ENCODE data around the gene ATP6V0A1. TPM values are rescaled to one million over a fixed set of nuclear protein-coding genes. Genes with fewer than 3 reads are reported as not detected.

Gene ATP6V0A1
- total RNA-seq, 2 experiments from 2014 or later = 5.8 to 7.1 TPM

DNA sequence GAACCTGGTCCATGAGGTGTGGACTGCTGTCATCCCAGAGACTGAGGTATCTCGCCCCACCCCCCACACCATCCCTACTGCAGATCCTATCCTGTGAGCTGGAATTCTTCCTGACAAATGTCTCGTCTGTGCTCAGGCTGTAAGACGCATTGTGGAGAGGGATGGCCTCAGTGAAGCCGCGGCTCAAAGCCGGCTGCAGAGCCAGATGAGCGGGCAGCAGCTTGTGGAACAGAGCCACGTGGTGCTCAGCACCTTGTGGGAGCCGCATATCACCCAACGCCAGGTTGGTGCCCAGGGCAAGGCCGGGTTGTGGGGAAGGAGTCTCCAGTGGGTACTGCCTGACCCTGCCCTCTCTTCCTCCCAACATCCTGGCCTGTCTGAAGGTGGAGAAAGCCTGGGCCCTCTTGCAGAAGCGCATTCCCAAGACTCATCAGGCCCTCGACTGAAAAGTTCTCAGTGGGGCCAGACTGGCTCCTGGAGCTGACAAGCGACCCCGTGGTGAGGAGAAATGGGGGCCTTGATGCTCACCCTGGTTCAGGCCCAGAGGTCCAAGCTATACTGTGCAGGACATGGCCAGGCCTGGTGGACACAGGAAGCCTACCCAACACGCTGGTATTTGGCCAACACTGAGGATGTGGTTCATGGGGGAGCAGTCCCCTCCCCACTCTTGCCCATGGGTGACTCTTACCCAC lies 107.0 kb downstream of the ATP6V0A1 start:
- intact Hi-C loops (cut with micrococcal nuclease) = no loop called here
- TF ChIP-seq, protein P1, sequence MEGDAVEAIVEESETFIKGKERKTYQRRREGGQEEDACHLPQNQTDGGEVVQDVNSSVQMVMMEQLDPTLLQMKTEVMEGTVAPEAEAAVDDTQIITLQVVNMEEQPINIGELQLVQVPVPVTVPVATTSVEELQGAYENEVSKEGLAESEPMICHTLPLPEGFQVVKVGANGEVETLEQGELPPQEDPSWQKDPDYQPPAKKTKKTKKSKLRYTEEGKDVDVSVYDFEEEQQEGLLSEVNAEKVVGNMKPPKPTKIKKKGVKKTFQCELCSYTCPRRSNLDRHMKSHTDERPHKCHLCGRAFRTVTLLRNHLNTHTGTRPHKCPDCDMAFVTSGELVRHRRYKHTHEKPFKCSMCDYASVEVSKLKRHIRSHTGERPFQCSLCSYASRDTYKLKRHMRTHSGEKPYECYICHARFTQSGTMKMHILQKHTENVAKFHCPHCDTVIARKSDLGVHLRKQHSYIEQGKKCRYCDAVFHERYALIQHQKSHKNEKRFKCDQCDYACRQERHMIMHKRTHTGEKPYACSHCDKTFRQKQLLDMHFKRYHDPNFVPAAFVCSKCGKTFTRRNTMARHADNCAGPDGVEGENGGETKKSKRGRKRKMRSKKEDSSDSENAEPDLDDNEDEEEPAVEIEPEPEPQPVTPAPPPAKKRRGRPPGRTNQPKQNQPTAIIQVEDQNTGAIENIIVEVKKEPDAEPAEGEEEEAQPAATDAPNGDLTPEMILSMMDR (IDR thresholded peaks at IDR 0.05) = no peak
- H3K9me3 Mint-ChIP-seq = no peaks in the 10 kb centered on the region
- ChIA-PET POLR2A (interaction anchor here (1.0 to 7.8 kb wide), 4 partner anchors 11 to 211 kb away, joined by 3 to 61 read pairs (median 4); partner anchors contain the start of gene PSMC3IP), CTCF (interaction anchor here (0.7 to 7.5 kb wide), 4 partner anchors 11 to 198 kb away, joined by 3 to 70 read pairs (median 4); partner anchors contain the start of gene PSMC3IP)
- peak overlapping the region; percentile 30 for H3K27ac Mint-ChIP-seq
- H3K4me3 Mint-ChIP-seq = peak overlapping the region; percentile 96
- peaks cover 50% of the 10 kb centered on the region for H3K36me3 Mint-ChIP-seq (ENCODE audit: low read depth)
- H3K27me3 Mint-ChIP-seq = no peaks in the 10 kb centered on the region
- H3K4me1 Mint-ChIP-seq (ENCODE audit: low read depth) = peaks cover 54% of the 10 kb centered on the region
- DNase-seq (no peak), ATAC-seq (no peak)

DNA sequence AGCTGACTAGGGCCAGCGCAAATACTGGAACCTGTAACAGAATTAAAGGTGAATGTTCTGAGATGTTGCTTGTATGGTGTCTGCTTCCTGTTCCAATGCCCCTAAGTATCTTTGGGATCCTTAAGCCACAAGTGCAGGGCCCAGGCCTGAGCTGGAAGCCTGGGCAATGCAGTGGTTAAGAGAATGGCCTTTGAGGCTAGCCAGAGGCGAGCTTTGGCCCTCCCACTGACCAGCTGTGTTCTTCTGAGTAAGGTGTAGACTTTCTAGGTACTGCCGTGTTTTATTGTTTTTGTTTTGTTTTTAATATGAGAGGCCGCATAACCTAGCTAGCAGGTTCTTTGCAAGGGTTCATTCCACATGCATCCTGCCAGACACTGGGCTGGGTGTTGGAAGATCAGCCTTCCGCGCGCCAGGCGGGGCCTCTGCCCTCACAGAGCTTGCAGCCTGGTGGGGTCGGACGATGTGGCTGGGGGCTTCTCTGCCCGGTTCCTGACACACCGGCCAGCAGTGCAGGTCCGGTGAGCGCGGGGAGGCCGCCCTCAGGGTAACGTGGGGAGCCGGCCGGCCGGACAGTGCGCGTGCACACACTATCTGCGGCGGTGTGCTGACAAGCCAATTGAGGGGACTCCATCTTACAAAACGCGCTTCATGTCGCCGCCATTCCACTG lies 107.7 kb downstream of the ATP6V0A1 start:
- peaks cover 54% of the 10 kb centered on the region for H3K36me3 Mint-ChIP-seq (ENCODE audit: low read depth)
- intact Hi-C loops (cut with micrococcal nuclease) = no loop called here
- ATAC-seq (no peak), DNase-seq (no peak)
- H3K4me3 Mint-ChIP-seq = peak overlapping the region; percentile 96
- no peaks in the 10 kb centered on the region for H3K27me3 Mint-ChIP-seq
- H3K27ac Mint-ChIP-seq = peak overlapping the region; percentile 93
- no peaks in the 10 kb centered on the region for H3K9me3 Mint-ChIP-seq
- POLR2A ChIA-PET = interaction anchor here (1.1 to 7.8 kb wide), 3 partner anchors 11 to 177 kb away, joined by 3 to 61 read pairs (median 4); partner anchors contain the start of gene PSMC3IP
- TF ChIP-seq, protein P1 (IDR thresholded peaks at IDR 0.05) = no peak
- peaks cover 54% of the 10 kb centered on the region for H3K4me1 Mint-ChIP-seq (ENCODE audit: low read depth)
- CTCF ChIA-PET = interaction anchor here (0.7 to 7.5 kb wide), 4 partner anchors 11 to 197 kb away, joined by 3 to 70 read pairs (median 4); partner anchors contain the start of gene PSMC3IP

DNA sequence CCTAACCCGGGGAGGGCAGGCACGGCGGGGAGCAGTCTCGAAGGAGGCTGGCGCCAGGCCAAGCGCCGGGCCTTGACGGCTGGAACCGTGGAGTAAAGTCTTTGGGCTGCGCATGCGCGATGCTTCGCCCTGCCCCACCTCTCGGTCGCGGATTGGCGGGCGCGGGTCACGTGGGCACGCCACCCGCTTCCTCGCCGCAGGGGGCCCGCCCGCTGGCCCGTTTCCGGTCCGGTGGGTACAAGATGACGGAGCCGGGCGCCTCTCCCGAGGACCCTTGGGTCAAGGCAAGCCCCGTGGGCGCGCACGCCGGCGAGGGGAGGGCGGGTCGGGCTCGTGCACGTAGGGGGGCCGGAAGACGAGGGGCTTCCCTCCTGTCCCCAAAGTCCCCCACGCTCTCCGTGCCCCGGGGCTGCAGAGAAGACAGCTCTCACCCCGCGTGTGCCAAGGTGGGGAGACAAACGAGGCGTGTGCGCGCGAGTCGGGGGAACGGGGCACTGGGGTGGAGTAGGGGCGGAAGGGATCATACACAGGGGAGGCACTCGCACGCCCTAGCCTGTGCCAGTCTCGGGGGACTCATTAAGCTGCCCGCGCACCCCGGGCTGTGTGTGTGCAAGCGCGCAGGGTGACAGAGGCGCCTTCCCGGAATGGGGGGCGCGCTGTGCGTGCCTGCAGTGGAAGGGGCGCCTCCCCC lies 108.3 kb downstream of the ATP6V0A1 start, which contains the start of gene MLX:
Gene MLX, plus strand, starts transcription at position 218 of the 691 bp plus-strand sequence. Its CDS starts 25 bp downstream, at position 243.
- POLR2A ChIA-PET = interaction anchor here (0.6 to 7.8 kb wide), 7 partner anchors 8 to 376 kb away, joined by 3 to 61 read pairs (median 4); partner anchors contain the start of gene PSMC3IP
- H3K4me3 Mint-ChIP-seq = peak within 1 kb of the TSS; percentile 96
- peaks cover 59% of the 10 kb centered on the region for H3K36me3 Mint-ChIP-seq (ENCODE audit: low read depth)
- DNase-seq = peak; percentile 93
- CTCF ChIA-PET = interaction anchor here (1.6 to 7.5 kb wide), 3 partner anchors 10 to 197 kb away, joined by 4 to 70 read pairs (median 8); partner anchors contain the start of gene PSMC3IP
- TF ChIP-seq, protein P1 (IDR thresholded peaks at IDR 0.05) = no peak
- peak; percentile 72 for ATAC-seq
- no peaks in the 10 kb centered on the region for H3K9me3 Mint-ChIP-seq
- peaks cover 52% of the 10 kb centered on the region for H3K4me1 Mint-ChIP-seq (ENCODE audit: low read depth)
- no peaks in the 10 kb centered on the region for H3K27me3 Mint-ChIP-seq
- peak within 1 kb of the TSS; percentile 93 for H3K27ac Mint-ChIP-seq
- intact Hi-C loops (cut with micrococcal nuclease) = no loop called here

DNA sequence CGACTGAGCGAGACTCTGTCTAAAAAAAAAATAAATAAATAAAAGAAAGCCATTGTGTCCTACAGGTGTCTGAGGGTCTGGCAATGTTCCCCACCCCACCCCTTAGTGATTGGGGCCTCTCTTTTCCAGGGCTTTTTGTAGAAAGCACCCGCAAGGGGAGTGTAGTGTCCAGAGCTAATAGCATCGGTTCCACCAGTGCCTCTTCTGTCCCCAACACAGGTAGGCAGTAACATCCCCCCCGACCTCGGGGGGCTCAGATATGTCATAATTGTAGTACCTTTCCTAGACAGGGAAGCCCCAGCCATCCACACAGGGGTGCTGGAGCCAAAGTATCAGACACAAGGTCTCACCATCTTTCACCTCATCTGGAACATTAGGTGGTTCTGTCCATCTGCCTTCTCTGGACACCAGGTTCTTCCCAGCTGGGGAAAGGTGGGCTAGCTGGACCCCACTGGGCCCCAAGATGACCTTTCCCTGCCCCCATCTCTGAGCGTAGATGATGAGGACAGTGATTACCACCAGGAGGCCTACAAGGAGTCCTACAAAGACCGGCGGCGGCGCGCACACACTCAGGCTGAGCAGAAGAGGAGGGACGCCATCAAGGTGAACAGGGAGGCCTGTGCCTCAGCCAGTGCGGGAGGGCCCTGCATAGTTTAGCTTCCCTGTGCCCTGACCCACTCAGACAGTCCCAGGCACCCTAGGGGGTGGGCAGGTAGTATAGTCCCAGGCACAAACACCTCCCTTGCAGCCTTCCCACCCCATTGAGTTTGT lies 109.8 kb downstream of the ATP6V0A1 start:
- ATAC-seq = no peak
- no peaks in the 10 kb centered on the region for H3K27me3 Mint-ChIP-seq
- H3K9me3 Mint-ChIP-seq = no peaks in the 10 kb centered on the region
- peak overlapping the region; percentile 96 for H3K4me3 Mint-ChIP-seq
- H3K27ac Mint-ChIP-seq = peak overlapping the region; percentile 93
- POLR2A ChIA-PET = interaction anchor here (1.4 to 7.8 kb wide), 3 partner anchors 9 to 106 kb away, joined by 3 to 61 read pairs (median 6); partner anchors contain the start of genes PSMC3IP, RETREG3 and TUBG1
- H3K4me1 Mint-ChIP-seq (ENCODE audit: low read depth) = peaks cover 46% of the 10 kb centered on the region
- no peak for DNase-seq
- TF ChIP-seq, protein P1 (IDR thresholded peaks at IDR 0.05) = no peak
- intact Hi-C loops (cut with micrococcal nuclease) = no loop called here
- peaks cover 63% of the 10 kb centered on the region for H3K36me3 Mint-ChIP-seq (ENCODE audit: low read depth)
- CTCF ChIA-PET = interaction anchor here (2.9 to 7.5 kb wide), 2 partner anchors 8 to 111 kb away, joined by 8 to 70 read pairs; partner anchors contain the start of gene PSMC3IP

Measured in activated CD8-positive, alpha-beta T cell treated with anti-CD3 and anti-CD28 coated beads for 36 hours (primary cell).